ENCODE data around the gene LRRC49. TPM values are rescaled to one million over a fixed set of nuclear protein-coding genes. Genes with fewer than 3 reads are reported as not detected.

LRRC49 gene
- total RNA-seq, result not detected

- POLR2A ChIA-PET, result interaction anchor here (0.6 kb wide), 1 partner anchor 125 kb away, joined by 4 read pairs; no protein-coding TSS in a partner anchor
- H3K27me3 Mint-ChIP-seq, result peaks cover 57% of the 10 kb centered on the region
- DNase-seq (peak; percentile 38), ATAC-seq (ENCODE audit: low read depth) (peak; percentile 63)
- no peaks in the 10 kb centered on the region for H3K36me3 Mint-ChIP-seq
- peak within 1 kb of the TSS; percentile 34 for H3K27ac Mint-ChIP-seq
- peak within 1 kb of the TSS; percentile 85 for H3K4me3 Mint-ChIP-seq
- peaks cover 8% of the 10 kb centered on the region for H3K4me1 Mint-ChIP-seq
- H3K9me3 Mint-ChIP-seq, result no peaks in the 10 kb centered on the region
These were observed at the start of gene LRRC49, which contains the start of gene THAP10 for GRCh38 chr15:70892002-70892911. LRRC49 (plus strand) TSS chr15:70892826; CDS start chr15:70892895, 69 bp downstream. THAP10 (minus strand) TSS chr15:70892433; CDS start chr15:70892272, 161 bp downstream.

- Mint-ChIP-seq H3K27ac (no peak overlapping the region), H3K4me1 (no peaks in the 10 kb centered on the region), H3K27me3 (peaks cover 35% of the 10 kb centered on the region), H3K9me3 (no peaks in the 10 kb centered on the region), H3K36me3 (no peaks in the 10 kb centered on the region), H3K4me3 (no peak overlapping the region)
- ATAC-seq (ENCODE audit: low read depth), result no peak
- POLR2A ChIA-PET, result no interaction called here
- no peak for DNase-seq
These were observed 46.8 kb upstream of the LRRC49 start for GRCh38 chr15:70845602-70846360.

- H3K4me1 Mint-ChIP-seq, result peaks cover 3% of the 10 kb centered on the region
- ATAC-seq (ENCODE audit: low read depth), result no peak
- peaks cover 68% of the 10 kb centered on the region for H3K27me3 Mint-ChIP-seq
- no peak overlapping the region for H3K27ac Mint-ChIP-seq
- no peak overlapping the region for H3K4me3 Mint-ChIP-seq
- H3K36me3 Mint-ChIP-seq, result no peaks in the 10 kb centered on the region
- DNase-seq, result no peak
- no peaks in the 10 kb centered on the region for H3K9me3 Mint-ChIP-seq
- POLR2A ChIA-PET, result no interaction called here
These were observed 40.7 kb upstream of the LRRC49 start for GRCh38 chr15:70851889-70852288.

GRCh38 chr15:70852501-70853317 is 39.9 kb upstream of the LRRC49 start:
- no peak for DNase-seq
- Mint-ChIP-seq H3K4me1 (peaks cover 3% of the 10 kb centered on the region), H3K36me3 (no peaks in the 10 kb centered on the region), H3K9me3 (no peaks in the 10 kb centered on the region), H3K27me3 (peaks cover 70% of the 10 kb centered on the region), H3K4me3 (peak overlapping the region; percentile 29), H3K27ac (no peak overlapping the region)
- ATAC-seq (ENCODE audit: low read depth), result no peak
- POLR2A ChIA-PET, result no interaction called here

- Mint-ChIP-seq H3K4me1 (peaks cover 3% of the 10 kb centered on the region), H3K36me3 (no peaks in the 10 kb centered on the region), H3K4me3 (peak overlapping the region; percentile 29), H3K27ac (no peak overlapping the region), H3K9me3 (no peaks in the 10 kb centered on the region), H3K27me3 (peaks cover 69% of the 10 kb centered on the region)
- POLR2A ChIA-PET, result no interaction called here
- DNase-seq (peak; percentile 32), ATAC-seq (ENCODE audit: low read depth) (no peak)
These were observed 39.2 kb upstream of the LRRC49 start for GRCh38 chr15:70853318-70853972.

GRCh38 chr15:70853973-70854665 is 38.5 kb upstream of the LRRC49 start, which contains the start of gene LARP6:
LARP6 (minus strand) TSS chr15:70854157; CDS start chr15:70854088, 69 bp downstream.
- H3K4me3 Mint-ChIP-seq, result peak within 1 kb of the TSS; percentile 48
- H3K9me3 Mint-ChIP-seq, result no peaks in the 10 kb centered on the region
- POLR2A ChIA-PET, result no interaction called here
- DNase-seq (peak; percentile 53), ATAC-seq (ENCODE audit: low read depth) (peak; percentile 65)
- H3K27ac Mint-ChIP-seq, result no peak within 1 kb of the TSS
- peaks cover 67% of the 10 kb centered on the region for H3K27me3 Mint-ChIP-seq
- no peaks in the 10 kb centered on the region for H3K36me3 Mint-ChIP-seq
- peaks cover 3% of the 10 kb centered on the region for H3K4me1 Mint-ChIP-seq

GRCh38 chr15:70854666-70854976 is 38.0 kb upstream of the LRRC49 start:
- no peaks in the 10 kb centered on the region for H3K9me3 Mint-ChIP-seq
- DNase-seq (no peak), ATAC-seq (ENCODE audit: low read depth) (no peak)
- H3K4me1 Mint-ChIP-seq, result peaks cover 3% of the 10 kb centered on the region
- peak overlapping the region; percentile 48 for H3K4me3 Mint-ChIP-seq
- H3K27ac Mint-ChIP-seq, result no peak overlapping the region
- H3K27me3 Mint-ChIP-seq, result peaks cover 64% of the 10 kb centered on the region
- H3K36me3 Mint-ChIP-seq, result no peaks in the 10 kb centered on the region
- POLR2A ChIA-PET, result interaction anchor here (0.7 kb wide), 1 partner anchor 19 kb away, joined by 3 read pairs; no protein-coding TSS in a partner anchor

GRCh38 chr15:70855764-70856163 is 36.9 kb upstream of the LRRC49 start:
- Mint-ChIP-seq H3K27me3 (peaks cover 54% of the 10 kb centered on the region), H3K27ac (no peak overlapping the region), H3K4me1 (peaks cover 3% of the 10 kb centered on the region), H3K4me3 (no peak overlapping the region), H3K36me3 (no peaks in the 10 kb centered on the region), H3K9me3 (no peaks in the 10 kb centered on the region)
- no peak for DNase-seq
- ATAC-seq (ENCODE audit: low read depth), result no peak
- POLR2A ChIA-PET, result no interaction called here

- no peak overlapping the region for H3K27ac Mint-ChIP-seq
- no peaks in the 10 kb centered on the region for H3K9me3 Mint-ChIP-seq
- no peaks in the 10 kb centered on the region for H3K36me3 Mint-ChIP-seq
- DNase-seq, result no peak
- peaks cover 3% of the 10 kb centered on the region for H3K4me1 Mint-ChIP-seq
- POLR2A ChIA-PET, result no interaction called here
- peaks cover 48% of the 10 kb centered on the region for H3K27me3 Mint-ChIP-seq
- no peak for ATAC-seq (ENCODE audit: low read depth)
- H3K4me3 Mint-ChIP-seq, result no peak overlapping the region
These were observed 36.3 kb upstream of the LRRC49 start for GRCh38 chr15:70856177-70856883.

- DNase-seq (no peak), ATAC-seq (ENCODE audit: low read depth) (no peak)
- Mint-ChIP-seq H3K27me3 (peaks cover 41% of the 10 kb centered on the region), H3K4me1 (peaks cover 3% of the 10 kb centered on the region), H3K9me3 (no peaks in the 10 kb centered on the region), H3K27ac (no peak overlapping the region), H3K36me3 (no peaks in the 10 kb centered on the region), H3K4me3 (no peak overlapping the region)
- POLR2A ChIA-PET, result no interaction called here
These were observed 35.6 kb upstream of the LRRC49 start for GRCh38 chr15:70856884-70857561.

GRCh38 chr15:70857562-70858285 is 34.9 kb upstream of the LRRC49 start:
- POLR2A ChIA-PET, result no interaction called here
- no peak overlapping the region for H3K4me3 Mint-ChIP-seq
- ATAC-seq (ENCODE audit: low read depth) (no peak), DNase-seq (no peak)
- H3K36me3 Mint-ChIP-seq, result no peaks in the 10 kb centered on the region
- H3K9me3 Mint-ChIP-seq, result no peaks in the 10 kb centered on the region
- peaks cover 3% of the 10 kb centered on the region for H3K4me1 Mint-ChIP-seq
- peaks cover 34% of the 10 kb centered on the region for H3K27me3 Mint-ChIP-seq
- no peak overlapping the region for H3K27ac Mint-ChIP-seq
